HCT116 (cell line): Measurements from ENCODE around the gene DNAJC5G. TPM values are rescaled to one million over a fixed set of nuclear protein-coding genes. Genes with fewer than 3 reads are reported as not detected.

Experiments
- ATAC-seq: fragments of 200-7000 bp; cut with Tn5 transposase; 2 replicates; pipeline ENCODE4 v1.9.1; 2020; ENCODE audit warnings: mild to moderate bottlenecking, moderate library complexity
- BruUV-seq: library from RNA; stranded (reverse); fragments of 400-500 nt; replicated peaks from 2 replicates; lab custom pipeline; 2021; lab: Mats Ljungman, UMichigan
- CTCF ChIA-PET: fragments of 300-600 bp; sonication (Branson Sonifier 250); formaldehyde crosslinking; loops from one replicate; lab custom pipeline; 2021; ENCODE audit warnings: antibody characterized with exemption; lab: Charles Lee
- POLR2A ChIA-PET: fragments of 300-600, 350-600 bp; sonication (Branson Sonifier 250); formaldehyde crosslinking; loops from one replicate; lab custom pipeline; 2021; ENCODE audit warnings: antibody characterized with exemption; lab: Charles Lee
- RAD21 ChIA-PET, 2 experiments: fragments of 300-600 bp; sonication (Branson Sonifier 250); formaldehyde crosslinking; loops; one replicate each; lab custom pipeline; 2023; ENCODE audit warnings: low total read pairs in 2 of 2; ENCODE audit not compliant: uncharacterized antibody in 2 of 2, unreplicated experiment in 2 of 2, low non-redundant PET in 1 of 2; lab: Charles Lee
- DNase-seq: peaks from one replicate; pipeline ENCODE4 v3.0.0-alpha.2; 2010; ENCODE audit warnings: low read depth, low spot score
- H2AFZ ChIP-seq: fragments of 200-600 bp; shearing (Covaris generic), sonication (generic); 2 replicates; pipeline ENCODE4 v1.6.1; 2017; ENCODE audit warnings: low read depth, mixed run types, mixed read lengths, antibody characterized with exemption, low read length; ENCODE audit not compliant: poor library complexity, severe bottlenecking
- H3K27ac ChIP-seq: 2 replicates; pipeline ENCODE4 v1.5.1; 2012; ENCODE audit warnings: low read depth, low read length
- H3K27me3 ChIP-seq: fragments of 200-600 bp; sonication (generic); 2 replicates; pipeline ENCODE4 v1.6.1; 2016; ENCODE audit warnings: mixed run types, low read length, mixed read lengths; ENCODE audit not compliant: insufficient read depth
- H3K36me3 ChIP-seq, 2 experiments: fragments of 200-500 bp in 1 of 2; fragments of 200-600 bp in 1 of 2; sonication (Bioruptor generic) in 1 of 2; sonication (generic) in 1 of 2; 2 replicates each; pipeline versions ENCODE4 v1.5.1 to v1.6.1; 2014 to 2016; ENCODE audit warnings: low read length in 2 of 2, inconsistent platforms in 1 of 2, mixed read lengths in 1 of 2, mixed run types in 1 of 2; ENCODE audit not compliant: insufficient read depth in 2 of 2, control insufficient read depth in 1 of 2
- H3K4me1 ChIP-seq, 2 experiments: fragments of 200-600 bp in 1 of 2; sonication (generic) in 1 of 2; 2 replicates each; pipeline versions ENCODE4 v1.5.1 to v1.6.1; 2012 to 2017; ENCODE audit warnings: low read length in 2 of 2, inconsistent platforms in 1 of 2, mild to moderate bottlenecking in 1 of 2, mixed read lengths in 1 of 2, mixed run types in 1 of 2, moderate library complexity in 1 of 2; ENCODE audit not compliant: insufficient read depth in 2 of 2, control insufficient read depth in 1 of 2
- H3K4me2 ChIP-seq: fragments of 200-600 bp; sonication (generic); 2 replicates; pipeline ENCODE4 v1.6.1; 2017; ENCODE audit warnings: mixed run types, low read length, mixed read lengths
- H3K4me3 ChIP-seq, 2 experiments: fragments of 200-600 bp in 1 of 2; sonication (generic) in 1 of 2; replicated peaks in 1 of 2; 2 replicates each; pipeline ENCODE4 v1.5.1; 2011 to 2016; ENCODE audit warnings: low read length in 2 of 2, control low read depth in 1 of 2, low read depth in 1 of 2, mild to moderate bottlenecking in 1 of 2, mixed read lengths in 1 of 2, mixed run types in 1 of 2
- H3K79me2 ChIP-seq: fragments of 200-600 bp; sonication (generic); 2 replicates; pipeline ENCODE4 v1.6.1; 2017; ENCODE audit warnings: mild to moderate bottlenecking, mixed run types, low read length, moderate library complexity, mixed read lengths; ENCODE audit not compliant: insufficient read depth
- H3K9ac ChIP-seq: fragments of 200-600 bp; sonication (generic); 2 replicates; pipeline ENCODE4 v1.6.1; 2016; ENCODE audit warnings: low read length, mixed read lengths
- H3K9me2 ChIP-seq: fragments of 200-600 bp; sonication (generic), shearing (Covaris generic); 2 replicates; pipeline ENCODE4 v1.6.1; 2017; ENCODE audit warnings: mixed run types, mild to moderate bottlenecking, moderate library complexity; ENCODE audit not compliant: insufficient read depth
- H3K9me3 ChIP-seq, 2 experiments: fragments of 200-500 bp in 1 of 2; fragments of 200-600 bp in 1 of 2; sonication (Bioruptor generic) in 1 of 2; sonication (generic) in 1 of 2; 2 replicates each; pipeline ENCODE4 v1.6.1; 2014 to 2017; ENCODE audit warnings: low read length in 2 of 2, mixed read lengths in 2 of 2, inconsistent platforms in 1 of 2, low read depth in 1 of 2, mild to moderate bottlenecking in 1 of 2, mixed run types in 1 of 2, moderate library complexity in 1 of 2; ENCODE audit not compliant: control insufficient read depth in 1 of 2, insufficient read depth in 1 of 2
- H4K20me1 ChIP-seq: fragments of 200-600 bp; sonication (generic), shearing (Covaris generic); 2 replicates; pipeline ENCODE4 v1.6.1; 2017; ENCODE audit warnings: mixed run types, mild to moderate bottlenecking, moderate library complexity; ENCODE audit not compliant: insufficient read depth
- ELF1 ChIP-seq: IDR thresholded peaks from 2 replicates; pipeline ENCODE4 v1.6.1; 2012; ENCODE audit warnings: low read depth, borderline replicate concordance
- JUND ChIP-seq: IDR thresholded peaks from 2 replicates; pipeline ENCODE4 v1.6.1; 2012
- ZBTB33 ChIP-seq: IDR thresholded peaks from 2 replicates; pipeline ENCODE4 v1.6.1; 2011; ENCODE audit warnings: mild to moderate bottlenecking, low read length, moderate library complexity; ENCODE audit not compliant: insufficient replicate concordance; ENCODE audit errors: extremely low read depth
- intact Hi-C: fragments of 100-400 bp; cut with micrococcal nuclease; formaldehyde crosslinking; loops from 2 replicates; pipeline ENCODE4 v1.10.0; 2022
- total RNA-seq: library from RNA; stranded (reverse); gene quantifications from one replicate; pipeline ENCODE4 v1.2.1, GENCODE V29; 2021; ENCODE audit not compliant: unreplicated experiment

The DNAJC5G gene
- total RNA-seq, 1 experiment from 2014 or later: 2.5 TPM

- no peak for TF ChIP-seq ZBTB33
Observed at GRCh38 chr2:27245626-27246025, 29.6 kb upstream of the DNAJC5G start (continued).

- no peak overlapping the region for H3K9ac ChIP-seq
- no peak for DNase-seq
- H3K9me3 ChIP-seq: no peaks in the 10 kb centered on the region
- no peaks in the 10 kb centered on the region for H4K20me1 ChIP-seq
- intact Hi-C loops: no loop called here
- no peaks in the 10 kb centered on the region for H3K79me2 ChIP-seq
- no peak overlapping the region for H3K4me3 ChIP-seq
- peaks cover 0 to 10% of the 10 kb centered on the region in 2 experiments; a peak in 2 of 4 replicates for H3K4me1 ChIP-seq
- ChIA-PET POLR2A (interaction anchor here (1.1 kb wide), 1 partner anchor 32 kb away, joined by 3 read pairs; no protein-coding TSS in a partner anchor), RAD21 (no interaction called here), CTCF (interaction anchor here (1.7 to 2.1 kb wide), 2 partner anchors 32 to 55 kb away, joined by 8 to 9 read pairs; no protein-coding TSS in a partner anchor)
- BruUV-seq: TSS peak; percentile 7
- no peak overlapping the region for H3K4me2 ChIP-seq
- H3K9me2 ChIP-seq: no peaks in the 10 kb centered on the region
- H3K27ac ChIP-seq: no peak overlapping the region
- TF ChIP-seq ELF1: no peak
- no peak for TF ChIP-seq JUND
- ATAC-seq: no peak
- no peaks in the 10 kb centered on the region for H3K27me3 ChIP-seq
- peaks cover 4 to 14% of the 10 kb centered on the region in 2 experiments; a peak in 3 of 4 replicates for H3K36me3 ChIP-seq
- H2AFZ ChIP-seq: no peak overlapping the region
Observed at GRCh38 chr2:27247893-27248292, 27.3 kb upstream of the DNAJC5G start.
